Kidney epithelial cell (primary cell): Measurements from ENCODE around the gene RSPO4. TPM values are rescaled to one million over a fixed set of nuclear protein-coding genes. Genes with fewer than 3 reads are reported as not detected.

ENCODE experiments used
- DNase-seq: peaks from one replicate; pipeline ENCODE4 v3.0.0-alpha.2; 2010; ENCODE audit warnings: low read depth
- H3K27me3 ChIP-seq: 2 replicates; pipeline ENCODE4 v1.6.0; 2011; ENCODE audit warnings: low read length; ENCODE audit not compliant: control insufficient read depth, insufficient read depth
- H3K36me3 ChIP-seq: 2 replicates; pipeline ENCODE4 v1.5.1; 2011; ENCODE audit warnings: low read length; ENCODE audit not compliant: control insufficient read depth, insufficient read depth
- H3K4me3 ChIP-seq: 2 replicates; pipeline ENCODE4 v1.5.1; 2011; ENCODE audit warnings: low read depth, mild to moderate bottlenecking, control low read depth, low read length
- total RNA-seq: library from RNA; depleted of rRNA; stranded (reverse); fragments of >200 nt; gene quantifications from 2 replicates; pipeline ENCODE4 v1.2.3, GENCODE V29; 2015
- TF ChIP-seq, protein P1 (sequence below): IDR thresholded peaks from 2 replicates; pipeline ENCODE4 v1.5.1; 2011; ENCODE audit warnings: mild to moderate bottlenecking, moderate library complexity, low read length, control low read depth, inconsistent platforms; ENCODE audit not compliant: insufficient read depth, poor library complexity, severe bottlenecking

RSPO4 gene
- total RNA-seq, 1 donor from 2014 or later, result 3.3 TPM

DNA sequence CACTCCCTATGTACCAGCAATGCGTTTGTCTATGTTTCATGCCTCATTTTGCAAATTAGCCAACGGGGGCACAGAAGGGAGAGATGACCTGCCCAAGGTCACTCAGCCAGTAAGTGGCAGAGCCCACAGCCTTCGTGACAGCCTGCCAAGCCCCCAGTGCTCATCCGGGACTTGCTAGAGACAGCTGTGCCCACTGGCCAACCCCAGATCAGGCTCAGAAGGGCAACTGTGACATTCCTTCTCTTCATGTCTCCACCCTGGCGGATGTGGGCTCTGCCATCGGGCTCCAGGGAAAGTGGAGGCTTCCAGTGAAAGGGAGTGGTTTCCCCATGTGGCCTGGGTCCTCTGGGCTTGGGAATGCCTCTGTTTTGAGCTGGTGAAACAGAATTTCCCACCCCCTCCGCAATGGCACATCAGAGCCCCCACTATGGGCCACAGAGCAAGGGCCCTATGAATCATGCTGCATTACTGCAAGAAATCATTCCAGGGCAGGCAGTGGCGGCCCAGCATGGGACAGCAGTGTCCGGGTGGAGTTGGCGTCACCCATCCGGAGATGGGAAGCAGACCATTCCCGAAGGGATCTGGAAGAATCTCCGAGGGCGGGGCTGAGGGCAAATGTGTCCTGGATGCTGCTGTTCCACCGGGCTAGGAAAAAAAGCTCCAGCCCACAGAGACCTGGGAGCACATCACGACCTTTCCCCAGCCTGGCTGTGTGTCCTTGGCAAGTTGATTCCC, 9.1 kb downstream of the RSPO4 start:
- no peak for DNase-seq
- H3K27me3 ChIP-seq, result peaks cover 3% of the 10 kb centered on the region
- TF ChIP-seq, protein P1, sequence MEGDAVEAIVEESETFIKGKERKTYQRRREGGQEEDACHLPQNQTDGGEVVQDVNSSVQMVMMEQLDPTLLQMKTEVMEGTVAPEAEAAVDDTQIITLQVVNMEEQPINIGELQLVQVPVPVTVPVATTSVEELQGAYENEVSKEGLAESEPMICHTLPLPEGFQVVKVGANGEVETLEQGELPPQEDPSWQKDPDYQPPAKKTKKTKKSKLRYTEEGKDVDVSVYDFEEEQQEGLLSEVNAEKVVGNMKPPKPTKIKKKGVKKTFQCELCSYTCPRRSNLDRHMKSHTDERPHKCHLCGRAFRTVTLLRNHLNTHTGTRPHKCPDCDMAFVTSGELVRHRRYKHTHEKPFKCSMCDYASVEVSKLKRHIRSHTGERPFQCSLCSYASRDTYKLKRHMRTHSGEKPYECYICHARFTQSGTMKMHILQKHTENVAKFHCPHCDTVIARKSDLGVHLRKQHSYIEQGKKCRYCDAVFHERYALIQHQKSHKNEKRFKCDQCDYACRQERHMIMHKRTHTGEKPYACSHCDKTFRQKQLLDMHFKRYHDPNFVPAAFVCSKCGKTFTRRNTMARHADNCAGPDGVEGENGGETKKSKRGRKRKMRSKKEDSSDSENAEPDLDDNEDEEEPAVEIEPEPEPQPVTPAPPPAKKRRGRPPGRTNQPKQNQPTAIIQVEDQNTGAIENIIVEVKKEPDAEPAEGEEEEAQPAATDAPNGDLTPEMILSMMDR, result no peak
- no peaks in the 10 kb centered on the region for H3K36me3 ChIP-seq
- H3K4me3 ChIP-seq, result no peak overlapping the region

DNA sequence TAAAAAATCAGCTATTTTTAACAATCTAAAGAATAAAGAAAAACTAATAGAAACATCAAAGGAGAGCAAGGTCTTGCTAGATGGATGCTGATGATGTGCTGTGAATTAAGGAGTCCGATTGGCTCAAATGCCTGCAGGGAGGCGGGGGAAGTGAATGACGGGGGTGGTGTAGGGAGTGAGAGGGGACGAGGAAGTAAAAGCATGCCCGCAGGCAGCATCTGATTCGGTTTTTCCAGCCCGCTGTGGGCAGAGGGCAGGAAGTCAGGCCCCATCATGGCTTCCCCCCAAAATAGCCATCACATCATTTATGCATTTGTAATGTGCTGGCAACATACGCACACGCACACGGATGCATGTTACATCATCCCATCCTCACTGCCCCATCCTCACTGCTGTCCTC, 10.3 kb downstream of the RSPO4 start:
- H3K4me3 ChIP-seq, result no peak overlapping the region
- TF ChIP-seq, protein P1, result no peak
- H3K36me3 ChIP-seq, result no peaks in the 10 kb centered on the region
- H3K27me3 ChIP-seq, result peaks cover 3% of the 10 kb centered on the region
- no peak for DNase-seq

DNA sequence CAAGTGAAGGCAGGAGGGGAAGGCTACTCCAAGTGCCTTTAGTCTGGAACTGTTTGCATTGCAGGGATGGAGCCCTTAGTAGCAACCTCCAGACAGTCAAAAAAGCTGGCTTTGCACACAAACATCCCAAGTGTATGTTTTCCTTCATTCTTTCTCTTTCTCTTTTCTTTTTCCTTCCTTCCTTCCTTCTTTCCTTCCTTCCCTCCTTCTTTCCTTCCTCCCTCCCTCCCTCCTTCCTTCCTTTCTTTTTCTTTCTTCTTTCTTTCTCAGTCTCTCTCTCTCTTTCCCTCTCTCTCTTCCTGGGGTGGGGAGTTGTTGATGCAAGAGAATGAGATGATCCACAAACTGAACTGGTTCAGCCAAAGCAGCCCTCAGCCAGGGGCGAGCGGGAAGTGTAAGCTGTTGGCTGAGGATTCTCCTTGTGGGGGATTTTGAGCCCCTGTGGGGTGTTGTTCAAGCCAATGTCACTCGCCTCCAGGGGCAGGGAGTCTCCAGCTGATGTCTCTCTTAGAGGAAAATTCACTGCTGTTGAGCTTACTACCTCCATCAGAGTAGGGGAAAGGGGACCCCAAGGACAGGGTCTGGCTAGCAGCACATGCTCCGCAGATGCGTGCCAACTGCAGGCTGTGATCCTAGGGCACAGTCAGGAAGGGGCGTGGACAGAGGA, 11.7 kb downstream of the RSPO4 start:
- no peak overlapping the region for H3K4me3 ChIP-seq
- H3K27me3 ChIP-seq, result peaks cover 3% of the 10 kb centered on the region
- H3K36me3 ChIP-seq, result no peaks in the 10 kb centered on the region
- no peak for DNase-seq
- TF ChIP-seq, protein P1, result no peak

DNA sequence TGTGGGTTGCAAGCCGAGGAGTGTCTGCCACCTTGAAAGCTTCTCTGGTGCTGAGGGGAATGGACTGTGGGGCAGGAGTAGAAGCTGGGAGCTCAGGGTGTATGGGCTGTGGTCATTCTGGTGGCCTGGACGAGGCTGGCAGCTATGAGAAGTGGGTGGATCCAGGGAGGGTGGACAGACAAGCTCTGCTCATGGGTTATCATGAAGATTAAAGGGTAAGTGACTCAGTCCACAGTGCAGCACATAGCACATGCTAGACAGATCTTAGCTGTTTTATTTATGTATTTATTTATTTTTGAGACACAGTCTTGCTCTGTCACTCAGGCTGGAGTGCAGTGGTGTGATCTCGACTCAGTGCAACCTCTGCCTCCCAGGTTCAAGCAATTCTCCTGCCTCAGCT, 13.8 kb downstream of the RSPO4 start:
- no peaks in the 10 kb centered on the region for H3K36me3 ChIP-seq
- TF ChIP-seq, protein P1, result no peak
- H3K27me3 ChIP-seq, result peaks cover 3% of the 10 kb centered on the region
- no peak overlapping the region for H3K4me3 ChIP-seq
- no peak for DNase-seq

DNA sequence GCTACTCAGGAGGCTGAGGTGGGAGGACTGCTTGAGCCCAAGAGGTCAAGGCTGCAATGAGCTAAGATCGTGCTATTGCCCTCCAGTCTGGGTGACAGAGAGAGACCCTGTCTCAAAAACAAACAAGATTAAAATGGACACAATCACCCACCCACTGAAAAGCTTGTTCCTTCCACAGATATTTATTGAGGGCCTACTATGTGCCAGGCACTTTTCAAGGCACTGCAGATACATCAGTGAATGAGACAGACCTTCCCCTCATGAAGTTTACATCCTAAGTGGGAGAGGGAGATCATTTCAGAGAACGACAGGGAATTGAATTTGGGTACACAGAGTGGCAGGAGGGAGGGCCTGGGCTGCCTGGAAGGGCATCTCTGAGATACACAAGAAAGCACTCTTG, 14.4 kb downstream of the RSPO4 start:
- H3K27me3 ChIP-seq, result peaks cover 3% of the 10 kb centered on the region
- no peaks in the 10 kb centered on the region for H3K36me3 ChIP-seq
- no peak overlapping the region for H3K4me3 ChIP-seq
- TF ChIP-seq, protein P1, result no peak
- no peak for DNase-seq
